Measurements from ENCODE around the gene OR10C1. TPM values are rescaled to one million over a fixed set of nuclear protein-coding genes. Genes with fewer than 3 reads are reported as not detected.
"Not testable (repeated sequence)": the region's sequence is repeated elsewhere in the genome, so short reads cannot be mapped to it uniquely, and the experiment has no call there.

OR10C1 gene, protein sequence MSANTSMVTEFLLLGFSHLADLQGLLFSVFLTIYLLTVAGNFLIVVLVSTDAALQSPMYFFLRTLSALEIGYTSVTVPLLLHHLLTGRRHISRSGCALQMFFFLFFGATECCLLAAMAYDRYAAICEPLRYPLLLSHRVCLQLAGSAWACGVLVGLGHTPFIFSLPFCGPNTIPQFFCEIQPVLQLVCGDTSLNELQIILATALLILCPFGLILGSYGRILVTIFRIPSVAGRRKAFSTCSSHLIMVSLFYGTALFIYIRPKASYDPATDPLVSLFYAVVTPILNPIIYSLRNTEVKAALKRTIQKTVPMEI
- not detected in 2 replicates for total RNA-seq (2012; rRNA removed)

- H3K36me3 ChIP-seq (ENCODE audit: insufficient read depth, low read length): no peaks in the 10 kb centered on the region
- H3K4me1 ChIP-seq (ENCODE audit: control insufficient read depth, insufficient read depth, low read length): no peaks in the 10 kb centered on the region
- H3K4me3 ChIP-seq (ENCODE audit: low read length): no peak within 1 kb of the TSS
- H3K4me2 ChIP-seq (ENCODE audit: low read length): no peak within 1 kb of the TSS
- H3K9me3 ChIP-seq (replicated peaks; ENCODE audit: low read length): no peaks in the 10 kb centered on the region
- H3K27me3 ChIP-seq (ENCODE audit: control insufficient read depth, insufficient read depth, low read length): no peaks in the 10 kb centered on the region
- H3K9ac ChIP-seq (ENCODE audit: low read depth, low read length): no peak within 1 kb of the TSS
Measured at GRCh38 chr6:29439006-29439405, at the start of gene OR10C1. TSS of gene OR10C1 (plus strand) at chr6:29439306. CDS start at chr6:29440016, 710 bp downstream.

DNA sequence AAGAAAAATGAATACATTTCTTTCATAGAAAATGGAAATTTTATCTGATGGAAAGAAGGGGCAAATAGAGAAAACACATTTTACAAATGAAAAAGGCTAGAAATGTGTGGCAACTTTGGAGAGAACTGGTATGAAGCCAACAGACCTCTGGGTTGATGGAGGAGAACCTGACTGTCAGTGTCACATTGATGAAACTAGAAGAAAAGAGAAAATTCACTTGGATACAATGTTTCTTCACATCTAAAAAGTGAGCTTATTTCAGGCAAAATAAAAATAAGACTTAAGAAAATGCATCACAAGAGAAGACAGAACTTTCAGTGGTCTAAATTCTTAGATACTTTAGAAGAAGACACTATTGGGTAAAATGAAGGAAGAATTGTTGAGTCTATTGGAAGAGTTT, 43.8 kb upstream of the OR10C1 start, which contains the start of gene OR12D2:
Gene OR12D2, plus strand, starts transcription at position 301 of the 400 bp plus-strand sequence. CDS start 1,069 bp downstream, outside the sequence.
- no peaks in the 10 kb centered on the region for H3K9me3 ChIP-seq (replicated peaks; ENCODE audit: low read length)
- H3K4me1 ChIP-seq (ENCODE audit: control insufficient read depth, insufficient read depth, low read length): no peaks in the 10 kb centered on the region
- H3K4me3 ChIP-seq (ENCODE audit: low read length): no peak within 1 kb of the TSS
- H3K9ac ChIP-seq (ENCODE audit: low read depth, low read length): no peak within 1 kb of the TSS
- no peaks in the 10 kb centered on the region for H3K36me3 ChIP-seq (ENCODE audit: insufficient read depth, low read length)
- H3K4me2 ChIP-seq (ENCODE audit: low read length): no peak within 1 kb of the TSS
- no peaks in the 10 kb centered on the region for H3K27me3 ChIP-seq (ENCODE audit: control insufficient read depth, insufficient read depth, low read length)

GRCh38 chr6:29399525-29399924, 39.6 kb upstream of the OR10C1 start:
- H3K36me3 ChIP-seq (ENCODE audit: insufficient read depth, low read length): no peaks in the 10 kb centered on the region
- H3K4me2 ChIP-seq (ENCODE audit: low read length): no peak overlapping the region
- H3K27me3 ChIP-seq (ENCODE audit: control insufficient read depth, insufficient read depth, low read length): no peaks in the 10 kb centered on the region
- no peaks in the 10 kb centered on the region for H3K9me3 ChIP-seq (replicated peaks; ENCODE audit: low read length)
- H3K9ac ChIP-seq (ENCODE audit: low read depth, low read length): no peak overlapping the region
- no peak overlapping the region for H3K4me3 ChIP-seq (ENCODE audit: low read length)
- H3K4me1 ChIP-seq (ENCODE audit: control insufficient read depth, insufficient read depth, low read length): no peaks in the 10 kb centered on the region

- no peak overlapping the region for H3K9ac ChIP-seq (ENCODE audit: low read depth, low read length)
- no peak overlapping the region for H3K4me2 ChIP-seq (ENCODE audit: low read length)
- H3K9me3 ChIP-seq (replicated peaks; ENCODE audit: low read length): no peaks in the 10 kb centered on the region
- no peaks in the 10 kb centered on the region for H3K4me1 ChIP-seq (ENCODE audit: control insufficient read depth, insufficient read depth, low read length)
- no peaks in the 10 kb centered on the region for H3K36me3 ChIP-seq (ENCODE audit: insufficient read depth, low read length)
- no peak overlapping the region for H3K4me3 ChIP-seq (ENCODE audit: low read length)
- H3K27me3 ChIP-seq (ENCODE audit: control insufficient read depth, insufficient read depth, low read length): no peaks in the 10 kb centered on the region
Measured at GRCh38 chr6:29403801-29404200, 35.3 kb upstream of the OR10C1 start.

DNA sequence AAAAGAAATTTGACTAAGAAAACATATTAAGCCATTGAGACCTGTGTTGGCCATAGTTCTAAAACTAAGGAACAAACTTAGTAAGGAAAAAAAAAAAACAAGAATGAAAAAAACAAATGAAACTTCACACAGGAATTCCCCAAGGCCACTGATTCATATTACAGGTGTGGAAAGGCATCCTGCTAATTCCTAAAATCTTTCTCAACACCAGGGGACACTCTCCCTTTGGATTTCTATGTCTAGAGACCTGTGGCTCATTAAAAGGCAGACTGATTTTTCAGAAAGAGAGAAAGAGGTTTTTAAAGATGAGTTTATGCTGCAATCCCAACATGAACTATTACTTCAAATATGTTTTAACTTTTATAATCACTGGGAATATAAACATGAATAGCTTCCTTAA, 24.5 kb upstream of the OR10C1 start, which contains the start of gene OR12D1:
Gene OR12D1, plus strand, starts transcription at position 341 of the 400 bp plus-strand sequence.
- Histone ChIP-seq H3K9me3 (replicated peaks; ENCODE audit: low read length) (no peaks in the 10 kb centered on the region), H3K27me3 (ENCODE audit: control insufficient read depth, insufficient read depth, low read length) (no peaks in the 10 kb centered on the region), H3K4me2 (ENCODE audit: low read length) (no peak within 1 kb of the TSS), H3K4me3 (ENCODE audit: low read length) (no peak within 1 kb of the TSS), H3K9ac (ENCODE audit: low read depth, low read length) (no peak within 1 kb of the TSS), H3K36me3 (ENCODE audit: insufficient read depth, low read length) (no peaks in the 10 kb centered on the region), H3K4me1 (ENCODE audit: control insufficient read depth, insufficient read depth, low read length) (no peaks in the 10 kb centered on the region)

DNA sequence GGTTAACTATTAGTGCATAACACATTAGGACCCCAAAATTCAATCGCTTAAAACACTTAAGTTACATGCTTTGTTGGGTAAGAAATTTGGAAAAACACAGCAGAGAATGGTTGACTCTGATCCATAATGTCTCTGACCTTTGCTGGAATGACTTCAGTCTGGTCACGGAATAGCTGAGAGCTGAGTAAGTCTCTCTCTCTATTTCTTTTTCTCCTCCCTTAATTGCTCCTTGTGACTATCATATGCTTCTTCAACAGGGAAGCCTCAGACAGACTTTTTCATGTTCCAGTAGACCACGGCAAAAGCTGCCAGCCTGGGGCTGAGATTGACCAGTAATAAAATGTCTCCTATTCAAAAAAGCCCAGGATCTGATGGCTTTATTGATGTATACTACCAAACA, 19.6 kb upstream of the OR10C1 start:
- Histone ChIP-seq H3K4me3 (ENCODE audit: low read length) (no peak overlapping the region), H3K4me2 (ENCODE audit: low read length) (no peak overlapping the region), H3K9ac (ENCODE audit: low read depth, low read length) (no peak overlapping the region), H3K9me3 (replicated peaks; ENCODE audit: low read length) (no peaks in the 10 kb centered on the region), H3K27me3 (ENCODE audit: control insufficient read depth, insufficient read depth, low read length) (no peaks in the 10 kb centered on the region), H3K4me1 (ENCODE audit: control insufficient read depth, insufficient read depth, low read length) (no peaks in the 10 kb centered on the region), H3K36me3 (ENCODE audit: insufficient read depth, low read length) (no peaks in the 10 kb centered on the region)

- no peaks in the 10 kb centered on the region for H3K36me3 ChIP-seq (ENCODE audit: insufficient read depth, low read length)
- no peak overlapping the region for H3K4me2 ChIP-seq (ENCODE audit: low read length)
- H3K4me3 ChIP-seq (ENCODE audit: low read length): no peak overlapping the region
- no peaks in the 10 kb centered on the region for H3K4me1 ChIP-seq (ENCODE audit: control insufficient read depth, insufficient read depth, low read length)
- no peaks in the 10 kb centered on the region for H3K9me3 ChIP-seq (replicated peaks; ENCODE audit: low read length)
- no peak overlapping the region for H3K9ac ChIP-seq (ENCODE audit: low read depth, low read length)
- no peaks in the 10 kb centered on the region for H3K27me3 ChIP-seq (ENCODE audit: control insufficient read depth, insufficient read depth, low read length)
Measured at GRCh38 chr6:29424168-29424567, 14.9 kb upstream of the OR10C1 start.

GRCh38 chr6:29424575-29424974, 14.5 kb upstream of the OR10C1 start:
- Histone ChIP-seq H3K9me3 (replicated peaks; ENCODE audit: low read length) (no peaks in the 10 kb centered on the region), H3K4me3 (ENCODE audit: low read length) (no peak overlapping the region), H3K27me3 (ENCODE audit: control insufficient read depth, insufficient read depth, low read length) (no peaks in the 10 kb centered on the region), H3K36me3 (ENCODE audit: insufficient read depth, low read length) (no peaks in the 10 kb centered on the region), H3K9ac (ENCODE audit: low read depth, low read length) (no peak overlapping the region), H3K4me1 (ENCODE audit: control insufficient read depth, insufficient read depth, low read length) (no peaks in the 10 kb centered on the region), H3K4me2 (ENCODE audit: low read length) (no peak overlapping the region)

DNA sequence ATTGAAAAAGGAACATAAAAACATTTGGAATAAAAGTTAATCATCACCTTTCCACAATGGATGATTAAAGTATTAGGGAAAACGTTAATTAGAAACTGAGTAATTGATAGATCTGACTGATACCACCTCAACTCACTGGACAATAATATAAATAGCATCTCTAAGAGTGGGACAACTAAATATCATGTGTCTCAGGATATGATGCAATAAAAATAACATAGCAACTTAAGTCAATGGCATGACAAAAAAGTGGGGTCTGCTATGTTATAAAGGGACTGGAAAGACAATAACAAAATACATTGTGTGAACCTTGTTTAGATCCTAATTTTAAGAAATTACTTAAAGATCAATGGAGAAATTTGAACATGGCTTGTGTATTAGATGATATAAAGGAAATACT, 14.0 kb upstream of the OR10C1 start:
- Histone ChIP-seq H3K36me3 (ENCODE audit: insufficient read depth, low read length) (no peaks in the 10 kb centered on the region), H3K4me2 (ENCODE audit: low read length) (no peak overlapping the region), H3K4me3 (ENCODE audit: low read length) (no peak overlapping the region), H3K27me3 (ENCODE audit: control insufficient read depth, insufficient read depth, low read length) (no peaks in the 10 kb centered on the region), H3K4me1 (ENCODE audit: control insufficient read depth, insufficient read depth, low read length) (no peaks in the 10 kb centered on the region), H3K9me3 (replicated peaks; ENCODE audit: low read length) (no peaks in the 10 kb centered on the region), H3K9ac (ENCODE audit: low read depth, low read length) (no peak overlapping the region)

- H3K9ac ChIP-seq (ENCODE audit: low read depth, low read length): no peak overlapping the region
- no peaks in the 10 kb centered on the region for H3K9me3 ChIP-seq (replicated peaks; ENCODE audit: low read length)
- H3K4me2 ChIP-seq (ENCODE audit: low read length): no peak overlapping the region
- no peaks in the 10 kb centered on the region for H3K36me3 ChIP-seq (ENCODE audit: insufficient read depth, low read length)
- no peak overlapping the region for H3K4me3 ChIP-seq (ENCODE audit: low read length)
- H3K27me3 ChIP-seq (ENCODE audit: control insufficient read depth, insufficient read depth, low read length): no peaks in the 10 kb centered on the region
- H3K4me1 ChIP-seq (ENCODE audit: control insufficient read depth, insufficient read depth, low read length): no peaks in the 10 kb centered on the region
Measured at GRCh38 chr6:29426654-29427053, 12.5 kb upstream of the OR10C1 start.

GRCh38 chr6:29436730-29437129, 2.4 kb upstream of the OR10C1 start:
- not testable (repeated sequence) for H3K4me1 ChIP-seq (ENCODE audit: control insufficient read depth, insufficient read depth, low read length); H3K9me3 ChIP-seq (replicated peaks; ENCODE audit: low read length); H3K36me3 ChIP-seq (ENCODE audit: insufficient read depth, low read length); H3K27me3 ChIP-seq (ENCODE audit: control insufficient read depth, insufficient read depth, low read length); H3K4me2 ChIP-seq (ENCODE audit: low read length); H3K9ac ChIP-seq (ENCODE audit: low read depth, low read length); H3K4me3 ChIP-seq (ENCODE audit: low read length)

DNA sequence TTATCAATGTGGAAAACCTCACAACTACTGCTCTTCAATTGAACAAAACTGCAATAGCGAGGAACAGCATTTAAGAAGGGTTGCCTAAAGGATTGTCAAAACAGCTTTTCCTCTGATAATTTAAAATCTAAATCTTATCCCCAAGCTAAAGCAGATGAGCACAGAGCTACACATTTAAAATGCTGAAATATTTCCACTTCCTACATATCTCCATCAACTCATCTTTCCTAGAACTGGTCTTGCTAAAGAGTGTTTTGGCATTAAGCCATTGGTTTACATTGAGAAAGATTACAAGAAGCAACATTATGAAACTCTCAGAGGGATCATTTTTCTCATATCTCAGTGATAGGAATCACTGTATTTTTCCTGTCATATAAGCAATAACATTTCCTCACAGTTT, 3.6 kb downstream of the OR10C1 start:
- Histone ChIP-seq H3K4me3 (ENCODE audit: low read length) (no peak overlapping the region), H3K27me3 (ENCODE audit: control insufficient read depth, insufficient read depth, low read length) (no peaks in the 10 kb centered on the region), H3K9ac (ENCODE audit: low read depth, low read length) (no peak overlapping the region), H3K9me3 (replicated peaks; ENCODE audit: low read length) (no peaks in the 10 kb centered on the region), H3K4me1 (ENCODE audit: control insufficient read depth, insufficient read depth, low read length) (no peaks in the 10 kb centered on the region), H3K36me3 (ENCODE audit: insufficient read depth, low read length) (no peaks in the 10 kb centered on the region), H3K4me2 (ENCODE audit: low read length) (no peak overlapping the region)

Measured in skeletal muscle satellite cell (primary cell).